Gastrocnemius medialis (tissue), 4 donors: ENCODE measurements around the gene HES2. TPM values are rescaled to one million over a fixed set of nuclear protein-coding genes. Genes with fewer than 3 reads are reported as not detected.

Experiments used
- ATAC-seq, 2 donors: fragments of 150-250 bp; one replicate each; pipeline ENCODE4 v1.9.1; 2016
- DNase-seq, 2 donors: peaks; one replicate each; pipeline ENCODE4 v3.0.0-alpha.2; 2019
- H3K27ac ChIP-seq, 4 donors: fragments of 200-600 bp; sonication (generic); 1 replicate in 1 of 4; 2 replicates in 3 of 4; pipeline ENCODE4 v1.5.1; 2016 to 2018; ENCODE audit warnings: mild to moderate bottlenecking in 2 of 4, moderate library complexity in 1 of 4
- H3K27me3 ChIP-seq, 3 donors: fragments of 200-600 bp; sonication (generic) in 2 of 3; 1 replicate in 1 of 3; 2 replicates in 2 of 3; pipeline versions ENCODE4 v1.5.1 to v1.6.0; 2016 to 2019; ENCODE audit warnings: mild to moderate bottlenecking in 1 of 3, moderate library complexity in 1 of 3
- H3K36me3 ChIP-seq, 2 donors: fragments of 200-600 bp; sonication (generic) in 1 of 2; one replicate each; pipeline ENCODE4 v1.5.1; 2017 to 2018
- H3K4me1 ChIP-seq, 2 donors: fragments of 200-600 bp; sonication (generic) in 1 of 2; one replicate each; pipeline ENCODE4 v1.5.1; 2016 to 2017; ENCODE audit warnings: mild to moderate bottlenecking in 2 of 2
- H3K4me3 ChIP-seq, 4 donors: fragments of 200-600 bp; sonication (generic) in 3 of 4; 1 replicate in 1 of 4; 2 replicates in 3 of 4; pipeline ENCODE4 v1.5.1; 2016 to 2019; ENCODE audit warnings: mild to moderate bottlenecking in 2 of 4
- H3K9me3 ChIP-seq, 3 donors: fragments of 200-600 bp; sonication (generic) in 2 of 3; 1 replicate in 1 of 3; 2 replicates in 2 of 3; pipeline ENCODE4 v1.5.1; 2016 to 2019
- CTCF ChIP-seq, 5 experiments: fragments of 450-650 bp in 3 of 5; fragments of 200-600 bp in 2 of 5; sonication (generic) in 2 of 5; IDR thresholded peaks in 4 of 5; conservative IDR thresholded peaks in 1 of 5; 1 replicate in 4 of 5; 2 replicates in 1 of 5; pipeline ENCODE4 v1.5.1; 2016 to 2019; ENCODE audit warnings: antibody characterized with exemption in 5 of 5, mild to moderate bottlenecking in 3 of 5, moderate library complexity in 3 of 5
- POLR2A ChIP-seq, 2 donors: fragments of 450-650 bp; IDR thresholded peaks; one replicate each; pipeline ENCODE4 v1.6.1; 2017; ENCODE audit warnings: antibody characterized with exemption in 2 of 2, mild to moderate bottlenecking in 2 of 2, moderate library complexity in 2 of 2
- in situ Hi-C, 4 donors: fragments of 200-750 bp; cut with MboI; loops; one replicate each; pipeline versions ENCODE4 v1.15.0 to v1.8.0; 2017; ENCODE audit warnings: low sequenced_read_pairs in 4 of 4
- intact Hi-C: fragments of 100-400 bp; cut with DNase I; formaldehyde crosslinking; loops from one replicate; pipeline ENCODE4 v1.15.1; 2023; ENCODE audit warnings: low total_unique reads
- total RNA-seq, 4 donors: library from RNA; depleted of rRNA; stranded (reverse); fragments of >200 nt; gene quantifications; one replicate each; pipeline versions ENCODE4 v1.1.0 to v1.2.3, GENCODE V29; 2016

Gene HES2
- total RNA-seq, 4 donors from 2014 or later: 0.24 TPM; not detected in 3

DNA sequence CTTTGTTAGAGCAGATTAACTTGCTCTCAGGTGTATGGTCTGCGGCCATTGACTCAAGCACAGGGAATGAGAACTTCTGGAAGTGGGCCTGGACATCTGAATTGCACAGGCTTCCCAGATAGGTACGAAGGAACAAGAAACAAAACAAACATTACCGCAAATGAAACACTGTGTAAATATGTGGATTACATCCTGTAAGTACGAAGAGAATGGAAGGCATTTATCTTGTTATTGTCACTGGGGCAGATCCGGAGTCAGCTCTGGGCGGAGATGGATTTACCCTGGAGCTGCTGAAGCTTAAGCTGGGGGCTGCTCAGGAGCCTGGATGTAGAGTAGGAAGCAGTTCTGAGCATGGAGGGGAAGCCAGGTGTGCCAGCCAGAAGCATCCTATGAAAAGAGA lies 6.8 kb downstream of the HES2 start:
- H3K9me3 ChIP-seq: no peaks in the 10 kb centered on the region
- ATAC-seq (no peak), DNase-seq (no peak)
- in situ Hi-C loops (loop anchor here in 1 of 4 donors (25.0 kb wide), 1 partner anchor 176 kb away; the partner anchor contains the start of genes HES3 and ICMT), intact Hi-C loops (no loop called here)
- no peak overlapping the region for H3K27ac ChIP-seq
- no peaks in the 10 kb centered on the region for H3K4me1 ChIP-seq
- TF ChIP-seq CTCF (IDR thresholded peaks at IDR 0.05 in 4 of 5, conservative IDR thresholded peaks at IDR 0.05 in 1 of 5): no peak
- no peak for TF ChIP-seq POLR2A (IDR thresholded peaks at IDR 0.05)
- no peak overlapping the region for H3K4me3 ChIP-seq
- H3K27me3 ChIP-seq: peaks cover 53 to 55% (median 54%) of the 10 kb centered on the region in 3 donors
- H3K36me3 ChIP-seq: no peaks in the 10 kb centered on the region

GRCh38 chr1:6410248-6410893 lies 9.3 kb downstream of the HES2 start:
- Histone ChIP-seq H3K4me1 (no peaks in the 10 kb centered on the region), H3K27ac (no peak overlapping the region), H3K9me3 (no peaks in the 10 kb centered on the region), H3K4me3 (no peak overlapping the region), H3K36me3 (no peaks in the 10 kb centered on the region), H3K27me3 (peaks cover 28 to 34% (median 32%) of the 10 kb centered on the region in 3 donors)
- in situ Hi-C loops (loop anchor here in 1 of 4 donors (25.0 kb wide), 1 partner anchor 173 kb away; the partner anchor contains the start of genes HES3 and ICMT), intact Hi-C loops (no loop called here)
- DNase-seq (no peak), ATAC-seq (no peak)
- TF ChIP-seq CTCF (IDR thresholded peaks at IDR 0.05 in 4 of 5, conservative IDR thresholded peaks at IDR 0.05 in 1 of 5) (no peak), POLR2A (IDR thresholded peaks at IDR 0.05) (no peak)

DNA sequence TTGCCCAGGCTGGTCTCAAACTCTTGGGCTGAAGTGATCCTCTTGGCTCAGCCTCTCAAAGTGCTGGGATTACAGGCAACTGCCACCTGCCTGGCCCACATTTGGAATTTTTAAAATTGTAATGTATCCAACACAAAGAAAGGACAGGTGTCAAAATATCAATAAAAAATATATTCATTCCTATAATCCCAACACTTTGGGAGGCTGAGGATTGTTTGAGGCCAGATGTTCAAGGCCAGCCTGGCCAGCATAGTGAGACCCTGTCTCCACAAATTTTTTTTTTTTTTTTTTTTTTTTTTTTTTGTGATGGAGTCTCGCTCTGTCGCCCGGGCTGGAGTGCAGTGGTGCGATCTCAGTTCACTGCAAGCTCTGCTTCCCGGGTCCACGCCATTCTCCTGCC lies 10.0 kb downstream of the HES2 start:
- no peaks in the 10 kb centered on the region for H3K9me3 ChIP-seq
- TF ChIP-seq POLR2A (IDR thresholded peaks at IDR 0.05) (no peak), CTCF (IDR thresholded peaks at IDR 0.05 in 4 of 5, conservative IDR thresholded peaks at IDR 0.05 in 1 of 5) (no peak)
- H3K27me3 ChIP-seq: peaks cover 22 to 32% (median 25%) of the 10 kb centered on the region in 3 donors
- H3K4me3 ChIP-seq: no peak overlapping the region
- ATAC-seq: no peak
- no peak for DNase-seq
- intact Hi-C loops (no loop called here), in situ Hi-C loops (loop anchor here (10.0 to 25.0 kb wide), 4 partner anchors 55 to 172 kb away; partner anchors contain the start of genes HES3 (in 2 of the 4) and ICMT (in 1 of the 4))
- H3K27ac ChIP-seq: no peak overlapping the region
- H3K36me3 ChIP-seq: no peaks in the 10 kb centered on the region
- H3K4me1 ChIP-seq: no peaks in the 10 kb centered on the region

GRCh38 chr1:6409053-6409452 lies 10.7 kb downstream of the HES2 start:
- intact Hi-C loops: no loop called here
- DNase-seq: no peak

DNA sequence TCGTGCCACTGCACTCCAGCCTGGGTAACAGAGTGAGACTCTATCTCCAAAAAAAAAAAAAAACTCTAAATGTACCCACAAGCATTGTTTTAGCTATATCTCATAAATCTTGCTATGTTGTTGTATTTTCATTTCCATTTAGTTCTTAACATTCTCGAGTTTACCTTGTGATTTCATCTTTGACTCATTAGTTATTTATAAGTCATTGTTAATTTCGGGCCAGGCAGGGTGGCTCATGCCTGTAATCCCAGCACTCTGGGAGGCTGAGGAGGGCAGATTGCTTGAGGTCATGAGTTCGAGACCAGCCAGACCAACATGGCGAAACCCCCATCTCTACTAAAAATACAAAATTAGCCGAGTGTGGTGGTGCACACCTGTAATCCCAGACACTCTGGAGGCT lies 11.7 kb downstream of the HES2 start:
- in situ Hi-C loops: loop anchor here (10.0 to 25.0 kb wide), 4 partner anchors 53 to 171 kb away; partner anchors contain the start of genes HES3 (in 2 of the 4) and ICMT (in 1 of the 4)

More at GRCh38 chr1:6409053-6409452, 10.7 kb downstream of the HES2 start:
- Histone ChIP-seq H3K27ac (no peak overlapping the region), H3K4me1 (no peaks in the 10 kb centered on the region), H3K4me3 (no peak overlapping the region), H3K36me3 (no peaks in the 10 kb centered on the region), H3K9me3 (no peaks in the 10 kb centered on the region), H3K27me3 (peaks cover 15 to 26% (median 18%) of the 10 kb centered on the region in 3 donors)
- in situ Hi-C loops: loop anchor here (10.0 to 25.0 kb wide), 4 partner anchors 54 to 172 kb away; partner anchors contain the start of genes HES3 (in 2 of the 4) and ICMT (in 1 of the 4)
- TF ChIP-seq POLR2A (IDR thresholded peaks at IDR 0.05): no peak
- ATAC-seq: no peak

More for the DNA sequence above, 11.7 kb downstream of the HES2 start:
- TF ChIP-seq CTCF (IDR thresholded peaks at IDR 0.05 in 4 of 5, conservative IDR thresholded peaks at IDR 0.05 in 1 of 5) (no peak), POLR2A (IDR thresholded peaks at IDR 0.05) (no peak)
- no peak for DNase-seq
- Histone ChIP-seq H3K4me3 (no peak overlapping the region), H3K4me1 (no peaks in the 10 kb centered on the region), H3K27me3 (peaks cover 9 to 18% (median 11%) of the 10 kb centered on the region in 3 donors), H3K27ac (no peak overlapping the region), H3K36me3 (no peaks in the 10 kb centered on the region), H3K9me3 (no peaks in the 10 kb centered on the region)
- intact Hi-C loops: no loop called here
- ATAC-seq: no peak
